PFSK-1 (cell line): ENCODE results near the gene IQGAP3.

ENCODE experiments used
- FOXP2 ChIP-seq: optimal IDR thresholded peaks from 2 replicates; pipeline ENCODE3; 2011; ENCODE audit warnings: borderline replicate concordance, control low read depth, inconsistent platforms; ENCODE audit not compliant: insufficient read depth; ENCODE audit errors: extremely low read length, extremely low read depth
- POLR2AphosphoS5 ChIP-seq: IDR thresholded peaks from 2 replicates; pipeline ENCODE4 v1.6.1; 2012; ENCODE audit warnings: low read depth, mild to moderate bottlenecking, control low read depth, low read length, moderate library complexity
- REST ChIP-seq, 2 experiments: IDR thresholded peaks; 2 replicates each; pipeline versions ENCODE4 v1.6.1 to v1.8.0; 2011 to 2012; ENCODE audit warnings: low read depth in 2 of 2, low read length in 2 of 2, control low read depth in 1 of 2, inconsistent platforms in 1 of 2, mild to moderate bottlenecking in 1 of 2, moderate library complexity in 1 of 2; ENCODE audit not compliant: insufficient read depth in 1 of 2
- SIN3A ChIP-seq: IDR thresholded peaks from 2 replicates; pipeline ENCODE4 v1.6.1; 2012; ENCODE audit warnings: mild to moderate bottlenecking, low read length, moderate library complexity, borderline replicate concordance; ENCODE audit not compliant: insufficient read depth
- TAF1 ChIP-seq: IDR thresholded peaks from 2 replicates; pipeline ENCODE4 v1.6.1; 2012; ENCODE audit warnings: low read length, control low read depth, borderline replicate concordance; ENCODE audit not compliant: insufficient read depth

- TF ChIP-seq REST (IDR thresholded peaks at IDR 0.05; ENCODE audit: insufficient read depth in 1 of 2, low read depth in 2 of 2, low read length in 2 of 2) (no peak), SIN3A (no peak), POLR2AphosphoS5 (no peak), TAF1 (no peak), FOXP2 (no peak)
These were observed 94.7 kb downstream of the IQGAP3 start for GRCh38 chr1:156477526-156478249.
